Tibial nerve (tissue), 4 donors: ENCODE measurements around the gene CHRDL2. TPM values are rescaled to one million over a fixed set of nuclear protein-coding genes. Genes with fewer than 3 reads are reported as not detected.
"Not testable (repeated sequence)": the region's sequence is repeated elsewhere in the genome, so short reads cannot be mapped to it uniquely, and the experiment has no call there.

ENCODE experiments used
- DNase-seq, 2 donors: peaks; one replicate each; pipeline ENCODE4 v3.0.0-alpha.2; 2019; ENCODE audit warnings: low spot score in 2 of 2
- H3K27ac ChIP-seq, 4 donors: fragments of 200-600 bp; sonication (generic) in 3 of 4; one replicate each; pipeline ENCODE4 v1.5.1; 2017 to 2019; ENCODE audit warnings: mild to moderate bottlenecking in 1 of 4
- H3K27me3 ChIP-seq, 2 donors: fragments of 200-600 bp; sonication (generic) in 1 of 2; one replicate each; pipeline versions ENCODE4 v1.5.1 to v1.6.0; 2017 to 2019
- H3K36me3 ChIP-seq, 3 donors: fragments of 200-600 bp; sonication (generic); one replicate each; pipeline ENCODE4 v1.5.1; 2018 to 2019
- H3K4me1 ChIP-seq, 4 donors: fragments of 200-600 bp; sonication (generic) in 3 of 4; one replicate each; pipeline ENCODE4 v1.5.1; 2017 to 2019
- H3K4me3 ChIP-seq, 4 donors: fragments of 200-600 bp; sonication (generic) in 3 of 4; one replicate each; pipeline ENCODE4 v1.5.1; 2017 to 2019; ENCODE audit warnings: mild to moderate bottlenecking in 1 of 4, moderate library complexity in 1 of 4
- H3K9me3 ChIP-seq, 4 donors: fragments of 200-600 bp; sonication (generic) in 3 of 4; one replicate each; pipeline ENCODE4 v1.5.1; 2017 to 2019
- CTCF ChIP-seq, 5 experiments: fragments of 200-600 bp in 3 of 5; fragments of 450-650 bp in 2 of 5; sonication (generic) in 3 of 5; IDR thresholded peaks; one replicate each; pipeline ENCODE4 v1.5.1; 2016 to 2019; ENCODE audit warnings: antibody characterized with exemption in 5 of 5, mild to moderate bottlenecking in 3 of 5, moderate library complexity in 2 of 5
- EP300 ChIP-seq, 2 donors: sonication (generic); formaldehyde crosslinking; IDR thresholded peaks; one replicate each; pipeline ENCODE4 v1.6.1; 2017; ENCODE audit warnings: antibody characterized with exemption in 2 of 2, mild to moderate bottlenecking in 1 of 2
- POLR2A ChIP-seq, 2 donors: fragments of 450-650 bp; IDR thresholded peaks; one replicate each; pipeline ENCODE4 v1.6.1; 2017; ENCODE audit warnings: antibody characterized with exemption in 2 of 2, mild to moderate bottlenecking in 2 of 2, moderate library complexity in 2 of 2
- WGBS, 2 donors: methylation state at CpG; one replicate each; pipeline ENCODE4 v1.1.5; 2018; 5-methylcytosine and 5-hydroxymethylcytosine counted together
- total RNA-seq, 4 donors: library from RNA; depleted of rRNA; stranded (reverse); fragments of >200 nt; gene quantifications; one replicate each; pipeline ENCODE4 v1.1.0, GENCODE V29; 2016

CHRDL2 gene
- total RNA-seq, 4 donors from 2014 or later = not detected

GRCh38 chr11:74754507-74755252 is 23.5 kb upstream of the CHRDL2 start:
- Histone ChIP-seq H3K27me3 (no peaks in the 10 kb centered on the region), H3K4me1 (peaks cover 0 to 54% (median 26%) of the 10 kb centered on the region in 4 donors), H3K4me3 (no peak overlapping the region), H3K36me3 (no peaks in the 10 kb centered on the region), H3K9me3 (no peaks in the 10 kb centered on the region), H3K27ac (peak overlapping the region in 2 of 4 donors; percentile 24 to 41)
- 65 to 69% methylated on average over 15 of the region's 15 CpGs for WGBS, 2 donors
- DNase-seq = no peak
- no peak for TF ChIP-seq POLR2A (IDR thresholded peaks at IDR 0.05)
- TF ChIP-seq EP300 (IDR thresholded peaks at IDR 0.05) = no peak
- TF ChIP-seq CTCF (IDR thresholded peaks at IDR 0.05) = no peak

GRCh38 chr11:74751303-74751702 is 20.1 kb upstream of the CHRDL2 start:
- no peak overlapping the region for H3K27ac ChIP-seq
- no peak overlapping the region for H3K4me3 ChIP-seq
- H3K9me3 ChIP-seq = no peaks in the 10 kb centered on the region
- no peak for TF ChIP-seq CTCF (IDR thresholded peaks at IDR 0.05)
- no peak for TF ChIP-seq POLR2A (IDR thresholded peaks at IDR 0.05)
- no peak for TF ChIP-seq EP300 (IDR thresholded peaks at IDR 0.05)
- no peaks in the 10 kb centered on the region for H3K36me3 ChIP-seq
- H3K27me3 ChIP-seq = no peaks in the 10 kb centered on the region
- DNase-seq = no peak
- peaks cover 0 to 67% (median 36%) of the 10 kb centered on the region in 4 donors for H3K4me1 ChIP-seq
- WGBS, 2 donors = 86 to 89% methylated on average over 2 of the region's 2 CpGs

- not testable (repeated sequence) for DNase-seq, H3K27ac ChIP-seq, H3K36me3 ChIP-seq, H3K4me3 ChIP-seq, H3K27me3 ChIP-seq, H3K9me3 ChIP-seq
- peaks cover 0 to 62% (median 35%) of the 10 kb centered on the region in 4 donors for H3K4me1 ChIP-seq
- 96 to 97% methylated on average over 14 of the region's 14 CpGs for WGBS, 2 donors
These were observed 19.4 kb upstream of the CHRDL2 start for GRCh38 chr11:74750598-74750997.

GRCh38 chr11:74749965-74750296 is 18.7 kb upstream of the CHRDL2 start:
- Histone ChIP-seq H3K36me3 (no peaks in the 10 kb centered on the region), H3K9me3 (no peaks in the 10 kb centered on the region), H3K27ac (peak overlapping the region in 2 of 4 donors; percentile 85 to 98), H3K27me3 (no peaks in the 10 kb centered on the region), H3K4me1 (peaks cover 0 to 56% (median 29%) of the 10 kb centered on the region in 4 donors), H3K4me3 (peak overlapping the region in 3 of 4 donors; percentile 65 to 99 (median 98))
- no peak for DNase-seq
- TF ChIP-seq POLR2A (IDR thresholded peaks at IDR 0.05) = no peak
- no peak for TF ChIP-seq CTCF (IDR thresholded peaks at IDR 0.05)
- TF ChIP-seq EP300 (IDR thresholded peaks at IDR 0.05) = no peak
- WGBS, 2 donors = 3 to 7% methylated on average over 2 of the region's 2 CpGs

GRCh38 chr11:74749127-74749964 is 18.1 kb upstream of the CHRDL2 start:
- DNase-seq = no peak
- Histone ChIP-seq H3K27ac (peak overlapping the region; percentile 90 to 98 (median 96)), H3K4me3 (peak overlapping the region; percentile 82 to 99 (median 91)), H3K36me3 (no peaks in the 10 kb centered on the region), H3K27me3 (no peaks in the 10 kb centered on the region), H3K4me1 (peaks cover 0 to 50% (median 23%) of the 10 kb centered on the region in 4 donors), H3K9me3 (no peaks in the 10 kb centered on the region)
- peak in 1 of 2 donors; percentile 6 for TF ChIP-seq EP300 (IDR thresholded peaks at IDR 0.05)
- TF ChIP-seq CTCF (IDR thresholded peaks at IDR 0.05) = peak in 2 of 5 experiments; percentile 3 to 7
- TF ChIP-seq POLR2A (IDR thresholded peaks at IDR 0.05) = no peak
- WGBS, 2 donors = 0 to 1% methylated on average over 18 to 60 of the region's 63 CpGs
